Kidney (tissue), 14 donors: Measurements from ENCODE around the gene LIN7C. TPM values are rescaled to one million over a fixed set of nuclear protein-coding genes. Genes with fewer than 3 reads are reported as not detected.

ENCODE experiments used
- DNase-seq, 5 donors: peaks; one replicate each; pipeline ENCODE4 v3.0.0-alpha.2; 2013 to 2020
- FAIRE-seq: peaks from 2 replicates; lab custom pipeline; 2012; peaks lifted over from hg19 to GRCh38; lab: Jason Lieb, UNC
- H3K27ac ChIP-seq, 2 donors: one replicate each; pipeline ENCODE4 v1.7.0; 2013; ENCODE audit warnings: low read depth in 2 of 2, low read length in 2 of 2, inconsistent platforms in 1 of 2
- H3K27me3 ChIP-seq: one replicate; pipeline ENCODE4 v1.7.1; 2013; ENCODE audit warnings: low read length, inconsistent platforms; ENCODE audit not compliant: control insufficient read depth, insufficient read depth
- H3K36me3 ChIP-seq, 3 donors: one replicate each; pipeline versions ENCODE4 v1.7.0 to v1.7.1; 2013; ENCODE audit warnings: low read length in 3 of 3, control low read depth in 1 of 3, inconsistent platforms in 1 of 3; ENCODE audit not compliant: insufficient read depth in 3 of 3, control insufficient read depth in 2 of 3
- H3K4me1 ChIP-seq, 3 donors: one replicate each; pipeline versions ENCODE4 v1.7.0 to v1.7.1; 2013; ENCODE audit warnings: low read length in 3 of 3, inconsistent platforms in 1 of 3, low read depth in 1 of 3; ENCODE audit not compliant: control insufficient read depth in 2 of 3, insufficient read depth in 2 of 3
- H3K4me3 ChIP-seq, 3 donors: one replicate each; pipeline versions ENCODE4 v1.7.0 to v1.8.1; 2013; ENCODE audit warnings: low read length in 3 of 3, control low read depth in 1 of 3, inconsistent platforms in 1 of 3
- H3K9ac ChIP-seq, 3 donors: one replicate each; pipeline versions ENCODE4 v1.7.0 to v1.7.1; 2013; ENCODE audit warnings: low read length in 3 of 3, control low read depth in 1 of 3, inconsistent platforms in 1 of 3
- H3K9me3 ChIP-seq, 3 donors: one replicate each; pipeline versions ENCODE4 v1.7.0 to v1.7.1; 2013; ENCODE audit warnings: low read length in 3 of 3, control low read depth in 1 of 3, inconsistent platforms in 1 of 3; ENCODE audit not compliant: control insufficient read depth in 2 of 3, insufficient read depth in 1 of 3
- CTCF ChIP-seq: IDR thresholded peaks from 3 replicates; pipeline ENCODE4 v1.5.1; 2012; ENCODE audit warnings: mild to moderate bottlenecking, moderate library complexity, borderline replicate concordance; ENCODE audit not compliant: insufficient read depth; ENCODE audit errors: extremely low read depth
- intact Hi-C: fragments of 100-400 bp; cut with DNase I; formaldehyde crosslinking; loops from one replicate; pipeline ENCODE4 v1.11.1; 2022
- polyA plus RNA-seq: library from polyadenylated mRNA; stranded (reverse); fragments of 350-450 nt; fragmentation: Illumina TruSeq; extraction: RNeasy Lipid Tissue Mini Kit (QIAGEN cat#74804); gene quantifications from one replicate; pipeline ENCODE4 v1.2.3, GENCODE V29; 2014; ENCODE audit warnings: low read depth, low replicate concordance; ENCODE audit not compliant: insufficient read depth
- total RNA-seq: library from RNA; stranded (reverse); fragmentation: NEBNext Ultra II Directional; extraction: Animal tissue kit (Norgen Biotek cat#: 25700); gene quantifications from one replicate; pipeline ENCODE4 v1.2.1, GENCODE V29; 2021
- donor health status: control.
- donor health status: control.
- donor health status: control.
- donor health status: control.
- donor health status: control.
- donor health status: DM: yes; HTN: yes; CAD: no.
- donor health status: Normal renal cell carcinoma (clear cell type).

The LIN7C gene
- total and polyA plus RNA-seq, 2 donors from 2014 or later, result 9.1 to 37.8 TPM

DNA sequence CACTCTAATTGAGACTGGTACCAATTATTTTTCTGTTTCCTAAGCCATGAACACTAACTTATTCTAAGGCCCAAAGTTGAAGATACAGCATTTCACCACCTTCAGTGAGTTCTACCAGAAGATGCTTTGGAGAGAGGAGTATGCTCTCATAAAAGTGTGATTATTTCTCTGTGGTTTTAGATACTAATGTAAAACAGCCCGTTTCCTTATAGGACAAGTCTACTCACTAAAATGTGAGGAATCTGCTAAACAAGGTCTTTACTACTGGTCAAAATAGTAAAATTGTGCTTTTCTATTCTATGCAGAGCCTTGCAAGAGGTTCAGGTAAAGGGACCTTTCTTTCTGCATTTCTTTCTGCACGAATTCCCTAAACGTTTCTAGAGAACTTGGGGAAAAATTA, 36.4 kb downstream of the LIN7C start:
- intact Hi-C loops, result no loop called here
- Histone ChIP-seq H3K4me3 (peak overlapping the region; percentile 55 to 79 (median 69)), H3K4me1 (peaks cover 4 to 8% (median 7%) of the 10 kb centered on the region in 3 donors), H3K9me3 (no peaks in the 10 kb centered on the region), H3K36me3 (no peaks in the 10 kb centered on the region), H3K27me3 (no peaks in the 10 kb centered on the region), H3K9ac (peak overlapping the region; percentile 5 to 84 (median 27)), H3K27ac (peak overlapping the region; percentile 82 to 84)
- no peak for TF ChIP-seq CTCF
- FAIRE-seq, result no peak
- no peak for DNase-seq

GRCh38 chr11:27468995-27469695, 37.4 kb downstream of the LIN7C start:
- no peak for TF ChIP-seq CTCF
- Histone ChIP-seq H3K9me3 (no peaks in the 10 kb centered on the region), H3K4me1 (peaks cover 8 to 12% (median 9%) of the 10 kb centered on the region in 3 donors), H3K27me3 (no peaks in the 10 kb centered on the region), H3K36me3 (no peaks in the 10 kb centered on the region), H3K27ac (peak overlapping the region; percentile 82 to 84), H3K9ac (peak overlapping the region; percentile 7 to 84 (median 59)), H3K4me3 (peak overlapping the region; percentile 55 to 79 (median 69))
- intact Hi-C loops, result no loop called here
- FAIRE-seq (no peak), DNase-seq (peak in 1 of 5 donors; percentile 29)

GRCh38 chr11:27468209-27468994, 38.2 kb downstream of the LIN7C start:
- no peak for FAIRE-seq
- Histone ChIP-seq H3K36me3 (no peaks in the 10 kb centered on the region), H3K4me3 (peak overlapping the region in 2 of 3 donors; percentile 69 to 79), H3K27me3 (no peaks in the 10 kb centered on the region), H3K27ac (peak overlapping the region; percentile 82 to 84), H3K9ac (peak overlapping the region in 2 of 3 donors; percentile 7 to 84), H3K4me1 (peaks cover 8 to 16% (median 12%) of the 10 kb centered on the region in 3 donors), H3K9me3 (no peaks in the 10 kb centered on the region)
- no peak for TF ChIP-seq CTCF
- peak in 2 of 5 donors; percentile 75 to 81 for DNase-seq
- intact Hi-C loops, result no loop called here
